ENCODE measurements around the gene PRKCH. TPM values are rescaled to one million over a fixed set of nuclear protein-coding genes. Genes with fewer than 3 reads are reported as not detected.

PRKCH gene
- total RNA-seq, 1 donor from 2014 or later = 8.4 TPM

DNA sequence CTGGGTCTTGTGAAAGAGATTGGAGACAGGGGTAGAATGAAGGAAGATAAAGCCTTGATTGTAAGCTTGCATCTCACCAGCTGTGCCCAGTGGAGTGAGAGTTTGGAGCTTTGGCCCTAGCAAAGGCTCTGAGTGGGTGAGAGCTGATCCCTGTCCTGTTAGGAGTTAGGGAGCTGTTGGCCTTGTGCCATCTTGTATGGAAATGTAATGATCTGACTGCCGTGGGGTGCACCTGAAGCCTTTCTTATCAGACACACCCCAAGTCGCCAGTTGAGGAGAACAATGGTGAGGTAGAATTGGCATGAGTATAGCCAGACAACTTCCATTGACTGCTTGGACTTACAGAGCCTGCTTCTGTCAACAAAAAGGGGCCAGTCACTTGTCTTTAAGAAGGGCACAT, 130.1 kb downstream of the PRKCH start:
- TF ChIP-seq, protein P1, sequence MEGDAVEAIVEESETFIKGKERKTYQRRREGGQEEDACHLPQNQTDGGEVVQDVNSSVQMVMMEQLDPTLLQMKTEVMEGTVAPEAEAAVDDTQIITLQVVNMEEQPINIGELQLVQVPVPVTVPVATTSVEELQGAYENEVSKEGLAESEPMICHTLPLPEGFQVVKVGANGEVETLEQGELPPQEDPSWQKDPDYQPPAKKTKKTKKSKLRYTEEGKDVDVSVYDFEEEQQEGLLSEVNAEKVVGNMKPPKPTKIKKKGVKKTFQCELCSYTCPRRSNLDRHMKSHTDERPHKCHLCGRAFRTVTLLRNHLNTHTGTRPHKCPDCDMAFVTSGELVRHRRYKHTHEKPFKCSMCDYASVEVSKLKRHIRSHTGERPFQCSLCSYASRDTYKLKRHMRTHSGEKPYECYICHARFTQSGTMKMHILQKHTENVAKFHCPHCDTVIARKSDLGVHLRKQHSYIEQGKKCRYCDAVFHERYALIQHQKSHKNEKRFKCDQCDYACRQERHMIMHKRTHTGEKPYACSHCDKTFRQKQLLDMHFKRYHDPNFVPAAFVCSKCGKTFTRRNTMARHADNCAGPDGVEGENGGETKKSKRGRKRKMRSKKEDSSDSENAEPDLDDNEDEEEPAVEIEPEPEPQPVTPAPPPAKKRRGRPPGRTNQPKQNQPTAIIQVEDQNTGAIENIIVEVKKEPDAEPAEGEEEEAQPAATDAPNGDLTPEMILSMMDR (IDR thresholded peaks at IDR 0.05; ENCODE audit: insufficient read depth, low read length, poor library complexity, severe bottlenecking) = no peak
- Histone ChIP-seq H3K36me3 (ENCODE audit: control insufficient read depth, insufficient read depth, low read length) (no peaks in the 10 kb centered on the region), H3K27me3 (ENCODE audit: control insufficient read depth, insufficient read depth, low read length) (no peaks in the 10 kb centered on the region), H3K4me3 (ENCODE audit: low read depth, low read length) (no peak overlapping the region)
- DNase-seq (ENCODE audit: low read depth) = no peak

GRCh38 chr14:61451891-61452400, 130.6 kb downstream of the PRKCH start:
- TF ChIP-seq, protein P1 (IDR thresholded peaks at IDR 0.05; ENCODE audit: insufficient read depth, low read length, poor library complexity, severe bottlenecking) = no peak
- no peak for DNase-seq (ENCODE audit: low read depth)
- Histone ChIP-seq H3K4me3 (ENCODE audit: low read depth, low read length) (no peak overlapping the region), H3K36me3 (ENCODE audit: control insufficient read depth, insufficient read depth, low read length) (no peaks in the 10 kb centered on the region), H3K27me3 (ENCODE audit: control insufficient read depth, insufficient read depth, low read length) (no peaks in the 10 kb centered on the region)

GRCh38 chr14:61452452-61452851, 131.1 kb downstream of the PRKCH start:
- DNase-seq (ENCODE audit: low read depth) = no peak
- Histone ChIP-seq H3K36me3 (ENCODE audit: control insufficient read depth, insufficient read depth, low read length) (no peaks in the 10 kb centered on the region), H3K4me3 (ENCODE audit: low read depth, low read length) (no peak overlapping the region), H3K27me3 (ENCODE audit: control insufficient read depth, insufficient read depth, low read length) (no peaks in the 10 kb centered on the region)
- TF ChIP-seq, protein P1 (IDR thresholded peaks at IDR 0.05; ENCODE audit: insufficient read depth, low read length, poor library complexity, severe bottlenecking) = no peak

- TF ChIP-seq, protein P1 (IDR thresholded peaks at IDR 0.05; ENCODE audit: insufficient read depth, low read length, poor library complexity, severe bottlenecking) = no peak
- no peaks in the 10 kb centered on the region for H3K27me3 ChIP-seq (ENCODE audit: control insufficient read depth, insufficient read depth, low read length)
- no peak overlapping the region for H3K4me3 ChIP-seq (ENCODE audit: low read depth, low read length)
- H3K36me3 ChIP-seq (ENCODE audit: control insufficient read depth, insufficient read depth, low read length) = no peaks in the 10 kb centered on the region
- DNase-seq (ENCODE audit: low read depth) = no peak
These were observed 131.9 kb downstream of the PRKCH start for GRCh38 chr14:61453103-61453767.

- Histone ChIP-seq H3K36me3 (ENCODE audit: control insufficient read depth, insufficient read depth, low read length) (no peaks in the 10 kb centered on the region), H3K4me3 (ENCODE audit: low read depth, low read length) (no peak overlapping the region), H3K27me3 (ENCODE audit: control insufficient read depth, insufficient read depth, low read length) (no peaks in the 10 kb centered on the region)
- no peak for DNase-seq (ENCODE audit: low read depth)
- TF ChIP-seq, protein P1 (IDR thresholded peaks at IDR 0.05; ENCODE audit: insufficient read depth, low read length, poor library complexity, severe bottlenecking) = no peak
These were observed 133.2 kb downstream of the PRKCH start for GRCh38 chr14:61454545-61454944.

DNA sequence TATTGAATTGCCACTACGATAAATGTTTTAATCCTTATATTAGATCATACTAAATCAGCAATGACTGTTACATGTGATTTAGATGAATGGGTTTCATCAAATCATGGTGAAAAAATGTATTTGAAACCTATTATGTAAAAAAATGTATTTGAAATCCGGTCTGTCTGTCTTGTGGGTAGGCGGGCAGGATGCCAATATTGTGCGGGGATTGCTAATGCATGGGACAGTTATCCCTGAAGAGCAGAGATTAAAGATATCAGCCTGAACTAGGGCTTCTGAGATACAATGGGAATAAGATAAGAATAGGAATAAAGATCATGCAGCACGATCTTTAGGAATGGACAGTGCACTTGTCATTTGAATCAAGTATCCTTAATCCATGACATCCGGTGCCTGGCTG, 134.0 kb downstream of the PRKCH start:
- TF ChIP-seq, protein P1 (IDR thresholded peaks at IDR 0.05; ENCODE audit: insufficient read depth, low read length, poor library complexity, severe bottlenecking) = no peak
- DNase-seq (ENCODE audit: low read depth) = no peak
- Histone ChIP-seq H3K4me3 (ENCODE audit: low read depth, low read length) (no peak overlapping the region), H3K36me3 (ENCODE audit: control insufficient read depth, insufficient read depth, low read length) (no peaks in the 10 kb centered on the region), H3K27me3 (ENCODE audit: control insufficient read depth, insufficient read depth, low read length) (no peaks in the 10 kb centered on the region)
